SK-N-SH treated with all-trans-retinoic acid at 6 μM for 48 hours (cell line): ENCODE data around the gene HDAC4.

Experiments used
- ATAC-seq: fragments of 200-7000 bp; cut with Tn5 transposase; 3 replicates; pipeline ENCODE4 v1.9.1; 2020; ENCODE audit warnings: mild to moderate bottlenecking, moderate library complexity
- ARNTL ChIP-seq: fragments of 450-650 bp; formaldehyde crosslinking; IDR thresholded peaks from 2 replicates; pipeline ENCODE4 v1.5.0; 2020; ENCODE audit warnings: low read depth, mild to moderate bottlenecking, moderate library complexity, borderline replicate concordance
- BACH2 ChIP-seq: fragments of 250-450 bp; sonication (Bioruptor Pico); IDR thresholded peaks from 2 replicates; pipeline ENCODE4 v1.9.0; 2021; ENCODE audit warnings: mild to moderate bottlenecking, borderline replicate concordance
- CREB5 ChIP-seq: fragments of 250-450 bp; sonication (Bioruptor Pico); IDR thresholded peaks from 2 replicates; pipeline ENCODE4 v1.5.1; 2020; ENCODE audit warnings: low read depth, mild to moderate bottlenecking, moderate library complexity
- CSDC2 ChIP-seq: fragments of 250-450 bp; sonication (Bioruptor Pico); IDR thresholded peaks from 2 replicates; pipeline ENCODE4 v1.5.0; 2020; ENCODE audit warnings: mild to moderate bottlenecking, moderate library complexity
- CSRNP3 ChIP-seq: fragments of 250-450 bp; sonication (Bioruptor Pico); IDR thresholded peaks from 2 replicates; pipeline ENCODE4 v1.5.1; 2021; ENCODE audit warnings: mild to moderate bottlenecking, moderate library complexity
- ESRRG ChIP-seq: fragments of 250-450 bp; sonication (Bioruptor Pico); IDR thresholded peaks from 2 replicates; pipeline ENCODE4 v1.6.1; 2021; ENCODE audit warnings: mild to moderate bottlenecking
- GLIS3 ChIP-seq: fragments of 250-450 bp; sonication (Bioruptor Pico); IDR thresholded peaks from 2 replicates; pipeline ENCODE4 v1.5.0; 2020; ENCODE audit warnings: mild to moderate bottlenecking, moderate library complexity
- ISL1 ChIP-seq: fragments of 250-450 bp; sonication (Bioruptor Pico); IDR thresholded peaks from 2 replicates; pipeline ENCODE4 v2.1.2; 2022; ENCODE audit warnings: mild to moderate bottlenecking, moderate library complexity
- OSR1 ChIP-seq: fragments of 250-450 bp; sonication (Bioruptor Pico); IDR thresholded peaks from 2 replicates; pipeline ENCODE4 v1.8.0; 2022; ENCODE audit warnings: moderate library complexity, mild to moderate bottlenecking, inconsistent platforms
- PATZ1 ChIP-seq: fragments of 250-450 bp; sonication (Bioruptor Pico); IDR thresholded peaks from 2 replicates; pipeline ENCODE4 v1.8.0; 2020; ENCODE audit warnings: mild to moderate bottlenecking, moderate library complexity, borderline replicate concordance
- POU6F1 ChIP-seq: fragments of 250-450 bp; sonication (Bioruptor Pico); IDR thresholded peaks from 2 replicates; pipeline ENCODE4 v1.8.0; 2021; ENCODE audit warnings: low read depth, mild to moderate bottlenecking, moderate library complexity, borderline replicate concordance
- PPARA ChIP-seq: fragments of 250-450 bp; sonication (Bioruptor Pico); IDR thresholded peaks from 2 replicates; pipeline ENCODE4 v1.5.0; 2020; ENCODE audit warnings: mild to moderate bottlenecking, borderline replicate concordance
- RARB ChIP-seq: fragments of 250-450 bp; sonication (Bioruptor Pico); IDR thresholded peaks from 2 replicates; pipeline ENCODE4 v1.8.0; 2021; ENCODE audit warnings: mild to moderate bottlenecking, moderate library complexity
- SNAI2 ChIP-seq: fragments of 250-450 bp; sonication (Bioruptor Pico); IDR thresholded peaks from 2 replicates; pipeline ENCODE4 v1.5.0; 2020; ENCODE audit warnings: mild to moderate bottlenecking, moderate library complexity
- TCF4 ChIP-seq: fragments of 250-450 bp; sonication (Bioruptor Pico); IDR thresholded peaks from 2 replicates; pipeline ENCODE4 v1.8.0; 2021; ENCODE audit warnings: mild to moderate bottlenecking, moderate library complexity, borderline replicate concordance
- TOX ChIP-seq: fragments of 250-450 bp; sonication (Bioruptor Pico); IDR thresholded peaks from 2 replicates; pipeline ENCODE4 v1.8.0; 2021; ENCODE audit warnings: mild to moderate bottlenecking, moderate library complexity, borderline replicate concordance
- TSHZ2 ChIP-seq: fragments of 250-450 bp; sonication (Bioruptor Pico); IDR thresholded peaks from 2 replicates; pipeline ENCODE4 v1.5.0; 2020; ENCODE audit warnings: mild to moderate bottlenecking, moderate library complexity
- ZC3H10 ChIP-seq: fragments of 250-450 bp; sonication (Bioruptor Pico); IDR thresholded peaks from 2 replicates; pipeline ENCODE4 v1.5.1; 2021; ENCODE audit warnings: mild to moderate bottlenecking, moderate library complexity
- ZFP3 ChIP-seq: fragments of 250-450 bp; sonication (Bioruptor Pico); IDR thresholded peaks from 2 replicates; pipeline ENCODE4 v1.5.0; 2020; ENCODE audit warnings: mild to moderate bottlenecking, moderate library complexity
- ZFP30 ChIP-seq: fragments of 450-650 bp; formaldehyde crosslinking; IDR thresholded peaks from 2 replicates; pipeline ENCODE4 v1.5.0; 2022; ENCODE audit warnings: mild to moderate bottlenecking, moderate library complexity
- ZNF565 ChIP-seq: fragments of 450-650 bp; formaldehyde crosslinking; conservative IDR thresholded peaks from 2 replicates; pipeline ENCODE4 v1.5.0; 2020; ENCODE audit warnings: low read depth, mild to moderate bottlenecking, moderate library complexity
- ZNF70 ChIP-seq: fragments of 450-650 bp; formaldehyde crosslinking; IDR thresholded peaks from 2 replicates; pipeline ENCODE4 v1.5.0; 2020; ENCODE audit warnings: mild to moderate bottlenecking, moderate library complexity
- ZNF8 ChIP-seq: fragments of 450-650 bp; formaldehyde crosslinking; IDR thresholded peaks from 2 replicates; pipeline ENCODE4 v1.5.0; 2020; ENCODE audit warnings: mild to moderate bottlenecking, moderate library complexity

HDAC4 gene

GRCh38 chr2:239000089-239000488, 400.7 kb downstream of the HDAC4 start:
- ATAC-seq, result no peak
- TF ChIP-seq ZNF8 (CRISPR knock-in tag) (no peak), ZC3H10 (CRISPR knock-in tag) (no peak), CREB5 (CRISPR knock-in tag) (no peak), ZNF70 (CRISPR knock-in tag) (no peak), ARNTL (no peak), PPARA (CRISPR knock-in tag) (no peak), RARB (CRISPR knock-in tag) (no peak), TOX (CRISPR knock-in tag) (no peak), CSDC2 (CRISPR knock-in tag) (no peak), CSRNP3 (CRISPR knock-in tag) (no peak), GLIS3 (no peak), POU6F1 (no peak), ESRRG (CRISPR knock-in tag) (no peak), ZFP30 (CRISPR knock-in tag) (no peak), ISL1 (CRISPR knock-in tag) (no peak)

- TF ChIP-seq GLIS3, result no peak
- no peak for TF ChIP-seq BACH2 (CRISPR knock-in tag)
- no peak for TF ChIP-seq CREB5 (CRISPR knock-in tag)
- TF ChIP-seq ESRRG (CRISPR knock-in tag), result no peak
- no peak for TF ChIP-seq ZC3H10 (CRISPR knock-in tag)
- TF ChIP-seq TSHZ2 (CRISPR knock-in tag), result no peak
- no peak for TF ChIP-seq ZFP3 (CRISPR knock-in tag)
- TF ChIP-seq TCF4 (CRISPR knock-in tag), result no peak
- TF ChIP-seq PPARA (CRISPR knock-in tag), result no peak
- no peak for TF ChIP-seq ISL1 (CRISPR knock-in tag)
- no peak for TF ChIP-seq ZNF70 (CRISPR knock-in tag)
- no peak for TF ChIP-seq TOX (CRISPR knock-in tag)
- no peak for TF ChIP-seq SNAI2
- no peak for TF ChIP-seq CSDC2 (CRISPR knock-in tag)
- TF ChIP-seq ZFP30 (CRISPR knock-in tag), result no peak
- no peak for TF ChIP-seq PATZ1
- TF ChIP-seq ZNF565 (CRISPR knock-in tag), result no peak
- no peak for TF ChIP-seq ZNF8 (CRISPR knock-in tag)
- no peak for TF ChIP-seq OSR1 (CRISPR knock-in tag)
- TF ChIP-seq POU6F1, result no peak
- ATAC-seq, result no peak; the same call in 2 of the 3 replicates
Observed at GRCh38 chr2:238999291-238999741, 401.5 kb downstream of the HDAC4 start.
